OCI-M2 (cell line): ENCODE results near the gene MGAT5.

Source experiments
- DNase-seq: peaks from one replicate; lab custom pipeline; 2025; ENCODE audit not compliant: unreplicated experiment; lab: John Stamatoyannopoulos, UW

The MGAT5 gene

GRCh38 chr2:134299334-134299733 lies 45.5 kb downstream of the MGAT5 start:
- no peak for DNase-seq

DNA sequence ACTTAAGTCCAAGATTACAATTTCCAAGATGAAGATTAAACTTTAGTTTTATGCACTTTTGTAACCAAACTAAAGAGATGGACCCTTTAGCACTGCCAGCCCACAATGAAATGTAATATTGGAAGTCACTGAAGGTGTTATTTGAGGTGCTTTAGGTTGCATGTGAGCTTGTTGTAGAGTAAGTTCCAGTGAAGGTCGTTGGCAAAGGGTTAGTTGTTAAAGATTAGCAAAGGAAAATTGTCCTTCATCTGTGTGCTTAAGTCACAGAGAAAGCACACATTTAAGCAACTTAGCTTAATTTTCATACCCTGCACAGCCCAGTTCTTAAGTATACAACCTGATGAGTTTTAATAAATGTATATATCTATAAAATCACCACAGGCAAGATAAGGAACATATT lies 46.7 kb downstream of the MGAT5 start:
- no peak for DNase-seq

DNA sequence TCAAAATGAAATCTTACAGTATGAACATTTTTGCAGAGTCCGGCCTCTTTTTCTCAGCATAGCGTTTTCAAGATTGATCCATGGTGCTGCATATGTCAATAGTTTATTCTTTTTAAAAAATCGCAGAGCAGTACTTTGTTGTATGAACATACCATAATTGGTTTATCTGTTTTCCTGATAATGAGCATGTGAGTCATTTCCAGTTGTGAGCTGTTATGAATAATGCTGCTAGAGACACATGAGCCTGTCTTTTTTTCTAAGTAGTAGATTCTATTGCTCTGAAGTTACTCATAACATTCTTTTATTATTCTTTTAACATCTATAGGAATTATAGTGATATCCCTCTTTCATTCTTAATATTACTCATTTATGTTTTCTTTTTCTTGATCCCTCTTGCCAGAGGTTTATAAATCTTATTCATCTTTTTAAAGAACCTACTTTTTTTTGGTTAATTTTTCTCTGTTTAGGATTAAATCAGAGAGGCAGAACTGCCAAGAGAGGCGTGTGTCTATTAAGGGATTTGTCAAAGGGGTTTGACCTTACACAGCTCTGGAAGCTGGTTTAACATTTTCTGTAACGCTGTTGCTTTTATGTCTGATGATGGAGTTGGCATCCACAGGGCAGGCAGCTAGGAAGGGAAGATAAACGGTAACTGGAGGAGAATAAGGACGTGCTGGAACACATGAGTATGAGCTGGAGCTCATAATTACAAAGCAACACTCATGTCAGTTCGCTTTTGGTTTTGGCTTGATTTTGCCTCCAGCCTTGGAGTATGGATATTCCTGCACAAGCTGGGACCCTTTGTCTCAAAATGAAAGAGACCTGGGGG lies 47.4 kb downstream of the MGAT5 start:
- DNase-seq: no peak

DNA sequence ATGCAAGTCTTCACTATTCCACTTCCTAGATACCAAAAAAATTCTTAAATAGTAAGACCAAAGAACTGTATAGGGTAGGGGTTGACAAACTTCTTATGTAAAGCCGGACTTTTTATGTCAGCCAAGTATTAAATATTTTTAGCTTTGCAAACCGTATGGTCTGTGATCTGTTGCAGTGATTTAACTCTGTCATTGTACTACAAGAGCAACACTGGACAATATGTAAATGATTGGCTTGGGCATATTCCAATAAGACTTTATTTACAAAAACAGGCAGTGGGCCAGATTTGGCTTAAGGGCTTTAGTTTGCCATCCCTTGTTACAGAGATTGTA lies 48.0 kb downstream of the MGAT5 start:
- no peak for DNase-seq

DNA sequence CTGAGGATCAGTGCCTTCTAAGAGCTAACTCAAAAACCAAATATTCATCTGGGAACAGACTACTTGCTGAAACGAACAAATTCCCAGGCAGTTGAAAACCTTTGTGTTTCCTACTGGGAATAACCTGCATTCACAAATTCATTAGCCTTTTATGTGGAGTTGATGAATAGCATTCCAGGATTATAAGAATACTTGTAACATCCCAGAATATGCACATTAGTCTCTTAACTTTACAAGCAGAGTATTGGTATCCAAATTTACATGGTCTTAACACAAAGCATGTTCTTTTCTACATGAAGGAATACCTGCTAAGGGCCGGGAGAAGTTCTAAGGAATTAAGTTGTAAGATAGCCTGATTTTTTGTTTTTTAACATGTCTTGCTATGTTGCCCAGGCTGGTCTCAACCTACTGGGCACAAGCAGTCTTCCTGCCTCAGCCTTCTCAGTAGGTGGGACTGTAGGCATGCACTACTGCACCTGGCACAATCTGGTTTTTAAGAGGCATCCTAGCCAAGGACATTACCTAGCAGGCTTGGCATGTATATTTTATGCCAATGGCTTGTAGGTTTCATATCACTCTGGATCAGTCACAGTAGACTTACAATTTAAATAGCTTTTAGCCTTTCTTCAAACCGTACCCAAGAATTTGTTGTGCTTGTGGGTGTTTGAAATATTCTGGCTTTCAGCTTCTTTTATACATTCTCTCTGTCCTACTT lies 50.7 kb downstream of the MGAT5 start:
- DNase-seq: no peak

DNA sequence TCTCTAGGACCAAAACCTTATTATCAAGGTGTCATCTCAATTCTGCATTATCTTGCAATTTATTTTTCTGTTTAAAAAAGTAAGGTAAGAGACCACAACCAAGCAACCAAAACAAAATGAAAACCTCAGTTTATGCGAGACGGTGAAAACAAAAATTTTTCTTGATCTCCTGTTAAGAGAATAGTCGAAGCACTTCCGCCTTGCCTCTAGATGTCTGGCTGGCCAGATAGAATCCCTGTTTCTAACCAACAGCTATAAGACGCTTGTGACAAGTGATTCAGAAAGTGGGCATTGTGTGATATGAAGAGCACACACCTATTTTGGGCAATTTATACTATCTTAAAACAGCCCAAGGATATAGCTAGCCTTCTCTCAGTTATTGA lies 51.2 kb downstream of the MGAT5 start:
- DNase-seq: no peak

GRCh38 chr2:134306521-134306920 lies 52.6 kb downstream of the MGAT5 start:
- DNase-seq: no peak

DNA sequence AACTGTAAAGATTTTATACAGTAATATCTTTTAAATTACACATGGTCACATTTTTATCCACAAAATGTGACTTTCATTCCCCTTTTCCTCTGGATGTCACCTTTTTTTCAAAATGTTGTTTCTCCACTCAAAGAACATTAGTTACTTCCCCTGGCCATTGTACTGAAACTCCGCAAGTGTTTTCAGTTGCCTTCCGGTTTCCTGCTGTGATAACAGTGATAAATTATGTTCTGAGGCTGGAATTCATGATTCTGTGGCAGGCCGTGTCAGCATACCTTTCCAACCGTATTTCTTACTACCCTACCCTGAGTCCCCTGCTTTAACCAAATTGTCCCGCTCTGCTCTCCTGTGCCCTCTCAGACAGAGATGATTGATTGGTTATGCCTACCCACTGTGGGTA lies 53.5 kb downstream of the MGAT5 start:
- DNase-seq: no peak

- no peak for DNase-seq
Observed at GRCh38 chr2:134308474-134309385, 54.9 kb downstream of the MGAT5 start.

DNA sequence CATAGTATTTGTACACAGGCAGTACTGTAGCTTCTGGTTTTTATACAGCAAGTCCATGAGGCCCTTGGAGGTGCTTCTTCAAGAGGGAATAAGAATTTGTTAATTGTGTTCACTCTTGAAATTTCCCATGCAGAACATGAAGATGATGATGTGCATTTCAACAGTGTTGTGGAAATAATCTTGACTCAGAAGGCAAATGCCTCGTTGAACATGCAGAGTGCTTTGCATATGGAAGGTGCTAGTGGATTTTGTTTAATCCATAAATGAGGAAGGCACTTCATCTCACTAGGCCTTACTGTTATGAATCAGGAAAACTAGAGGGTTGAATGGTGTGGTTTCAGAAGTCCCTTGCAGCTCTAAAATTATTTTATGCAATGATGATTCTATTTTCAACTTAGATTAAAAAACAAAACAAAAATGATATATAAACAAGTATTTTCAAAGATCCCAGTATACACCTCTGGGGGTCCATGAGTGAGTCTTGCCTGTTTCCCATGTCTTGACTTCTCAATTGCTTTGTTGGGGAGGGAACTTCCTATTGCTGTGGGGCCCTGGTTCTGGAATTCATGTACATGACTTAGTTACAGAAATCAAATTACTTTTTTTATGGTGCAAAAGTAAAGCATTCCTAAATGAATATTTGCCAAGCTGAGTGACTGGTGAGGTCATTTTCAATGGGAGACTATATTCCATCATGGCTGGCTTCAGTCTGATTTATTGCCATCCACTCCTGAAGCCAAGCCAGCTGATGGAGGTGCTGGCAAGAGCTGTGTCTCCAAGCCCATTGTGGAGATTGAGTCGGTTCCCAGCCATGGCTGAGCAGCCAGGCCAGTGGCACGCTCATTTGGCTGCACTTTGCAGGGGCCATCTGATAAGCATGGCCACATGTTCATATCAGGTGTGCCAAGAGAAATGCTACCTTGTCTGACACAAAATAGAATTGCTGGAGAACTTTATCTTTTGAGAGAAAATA lies 56.5 kb downstream of the MGAT5 start:
- DNase-seq: no peak

DNA sequence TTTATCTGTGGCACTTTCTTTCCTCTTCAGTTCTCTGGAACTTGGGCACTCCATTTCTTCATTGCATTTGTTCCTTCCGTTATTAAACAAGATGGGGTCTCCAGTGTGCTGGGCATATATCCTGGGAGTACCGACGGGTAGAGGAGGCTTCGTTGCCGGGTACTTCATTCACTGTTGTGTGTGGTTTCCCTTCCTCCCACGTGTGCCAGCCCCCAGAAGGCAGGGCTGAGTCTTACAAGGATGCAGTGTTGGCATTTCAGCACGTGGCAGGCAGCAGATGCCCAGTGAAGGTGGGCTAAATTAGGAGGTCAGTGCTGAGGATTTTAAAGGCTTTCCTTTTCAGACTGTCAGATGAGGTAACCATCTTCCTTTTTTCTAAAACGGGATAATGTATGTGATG lies 58.6 kb downstream of the MGAT5 start:
- no peak for DNase-seq

DNA sequence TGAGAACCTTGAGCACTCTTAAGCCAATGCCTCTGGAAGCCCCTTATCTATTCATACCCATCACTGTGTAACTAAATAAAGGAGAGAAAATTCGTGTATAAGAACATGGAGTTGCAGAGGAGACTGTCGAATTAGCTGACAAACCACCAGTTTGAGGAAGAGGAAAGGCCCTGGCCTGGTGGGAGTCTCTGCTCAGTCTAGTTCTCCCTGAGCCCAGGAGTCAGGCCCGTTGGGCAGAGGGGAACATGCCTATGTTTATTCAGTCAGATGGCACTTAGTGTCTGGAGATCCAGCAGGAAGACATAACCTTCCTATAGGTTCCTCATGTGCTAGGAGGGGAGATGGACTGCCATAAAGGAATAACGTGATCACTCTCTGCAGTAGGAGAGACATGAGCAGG lies 60.3 kb downstream of the MGAT5 start:
- no peak for DNase-seq

DNA sequence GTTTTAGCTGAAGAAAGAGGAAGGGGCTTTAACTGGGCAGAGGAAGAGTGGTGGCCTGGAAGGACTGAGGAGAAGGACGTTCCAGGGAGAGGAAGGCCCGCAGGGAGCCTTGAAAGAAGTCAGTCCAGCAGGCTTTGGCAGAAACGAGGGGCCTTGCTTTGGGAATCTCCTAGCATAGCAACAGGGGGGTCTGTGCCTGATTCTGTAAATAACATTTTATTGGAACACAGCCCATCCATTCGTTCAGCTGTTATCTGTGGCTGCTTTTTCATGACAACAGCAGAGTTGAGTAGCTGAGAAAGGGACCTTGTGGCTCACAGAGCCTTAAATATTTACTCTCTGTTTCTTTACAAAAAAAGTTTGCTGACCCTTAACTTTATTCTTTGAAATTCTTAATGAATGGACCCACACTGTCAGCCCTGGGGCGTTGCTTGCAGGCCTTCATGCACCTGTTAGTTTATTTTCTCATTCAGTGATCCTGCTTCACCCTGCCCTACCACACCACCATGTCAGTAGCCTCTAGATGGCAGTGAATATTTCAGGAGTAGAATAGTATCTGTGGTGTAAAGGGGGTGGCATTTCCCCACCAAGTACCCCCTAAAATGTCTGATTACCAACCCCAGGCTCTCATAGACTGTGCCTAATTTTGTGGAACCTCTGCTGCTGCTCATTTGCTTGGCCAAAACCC lies 61.0 kb downstream of the MGAT5 start:
- no peak for DNase-seq

- no peak for DNase-seq
Observed at GRCh38 chr2:134315471-134315870, 61.6 kb downstream of the MGAT5 start.

- DNase-seq: no peak
Observed at GRCh38 chr2:134319596-134320254, 65.9 kb downstream of the MGAT5 start.

DNA sequence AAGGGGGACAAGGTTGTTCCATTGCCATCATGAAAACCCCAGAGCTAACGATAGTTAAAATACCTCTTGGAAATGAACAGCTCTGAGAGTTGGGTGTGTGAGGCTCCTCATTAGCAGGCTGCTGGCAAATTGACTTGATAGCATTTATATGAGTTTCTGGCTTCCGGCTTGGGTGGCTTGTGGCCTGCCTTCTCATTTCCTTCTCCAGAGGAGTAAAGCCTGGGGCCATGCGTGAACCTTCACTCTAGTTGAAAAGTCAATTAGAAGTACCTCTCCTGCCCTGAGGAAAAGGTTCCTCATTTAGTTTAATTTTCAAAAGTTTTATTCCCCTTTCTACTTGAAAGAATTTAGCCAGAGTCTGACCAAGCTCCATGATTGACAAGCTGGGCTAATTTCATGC lies 67.1 kb downstream of the MGAT5 start:
- no peak for DNase-seq

DNA sequence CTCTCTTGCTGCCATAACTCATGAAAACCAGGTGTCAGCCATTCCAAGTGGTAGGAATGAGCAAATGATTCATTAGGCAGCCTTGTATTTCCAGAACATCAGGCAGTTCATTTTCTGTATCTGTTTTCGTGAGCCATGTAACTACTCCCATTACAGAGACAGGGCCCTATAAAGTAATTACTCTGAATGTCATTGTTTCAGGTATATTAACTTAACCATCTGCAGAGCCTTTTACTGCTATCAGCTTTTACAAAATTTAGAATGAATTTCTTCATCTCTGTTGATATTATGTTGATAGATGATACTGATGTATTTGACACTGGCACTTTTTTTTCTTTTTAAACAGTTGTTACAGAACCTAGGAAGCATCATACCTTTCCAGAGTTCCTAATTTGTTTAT lies 69.9 kb downstream of the MGAT5 start:
- no peak for DNase-seq

GRCh38 chr2:134324430-134324829 lies 70.6 kb downstream of the MGAT5 start:
- DNase-seq: no peak

GRCh38 chr2:134324947-134325346 lies 71.1 kb downstream of the MGAT5 start:
- DNase-seq: no peak
